SK-N-SH treated with all-trans-retinoic acid at 6 μM for 48 hours (cell line): ENCODE measurements around the gene PLSCR4.

Experiments used
- OSR1 ChIP-seq: fragments of 250-450 bp; sonication (Bioruptor Pico); IDR thresholded peaks from 2 replicates; pipeline ENCODE4 v1.8.0; 2022; ENCODE audit warnings: moderate library complexity, mild to moderate bottlenecking, inconsistent platforms
- SNAI2 ChIP-seq: fragments of 250-450 bp; sonication (Bioruptor Pico); IDR thresholded peaks from 2 replicates; pipeline ENCODE4 v1.5.0; 2020; ENCODE audit warnings: mild to moderate bottlenecking, moderate library complexity
- ZFP3 ChIP-seq: fragments of 250-450 bp; sonication (Bioruptor Pico); IDR thresholded peaks from 2 replicates; pipeline ENCODE4 v1.5.0; 2020; ENCODE audit warnings: mild to moderate bottlenecking, moderate library complexity
- ZFP30 ChIP-seq: fragments of 450-650 bp; formaldehyde crosslinking; IDR thresholded peaks from 2 replicates; pipeline ENCODE4 v1.5.0; 2022; ENCODE audit warnings: mild to moderate bottlenecking, moderate library complexity
- ZNF70 ChIP-seq: fragments of 450-650 bp; formaldehyde crosslinking; IDR thresholded peaks from 2 replicates; pipeline ENCODE4 v1.5.0; 2020; ENCODE audit warnings: mild to moderate bottlenecking, moderate library complexity

- TF ChIP-seq ZFP3 (CRISPR knock-in tag): no peak
- no peak for TF ChIP-seq ZFP30 (CRISPR knock-in tag)
- no peak for TF ChIP-seq OSR1 (CRISPR knock-in tag)
- TF ChIP-seq ZNF70 (CRISPR knock-in tag): no peak
- no peak for TF ChIP-seq SNAI2 (CRISPR knock-in tag)
Observed at GRCh38 chr3:146196789-146197188, 54.1 kb downstream of the PLSCR4 start.
